WTC11 (cell line): ENCODE results near the gene ATP8B3. TPM values are rescaled to one million over a fixed set of nuclear protein-coding genes. Genes with fewer than 3 reads are reported as not detected.
"Not testable (repeated sequence)": the region's sequence is repeated elsewhere in the genome, so short reads cannot be mapped to it uniquely, and the experiment has no call there.

Experiments
- ATAC-seq: fragments of 200-7000 bp; cut with Tn5 transposase; 2 replicates; pipeline ENCODE4 v1.10.0; 2021; ENCODE audit warnings: mild to moderate bottlenecking, moderate library complexity
- CTCF ChIA-PET: fragments of 300-600 bp; sonication (Branson Sonifier 250); formaldehyde crosslinking; loops from one replicate; lab custom pipeline; 2021; ENCODE audit warnings: antibody characterized with exemption; lab: Charles Lee
- POLR2A ChIA-PET: fragments of 350-600 bp; sonication (Branson Sonifier 250); formaldehyde crosslinking; loops from one replicate; lab custom pipeline; 2021; ENCODE audit warnings: antibody characterized with exemption; lab: Charles Lee
- DNase-seq: peaks from one replicate; pipeline ENCODE4 v3.0.0; 2021; ENCODE audit warnings: low spot score
- H3K27ac Mint-ChIP-seq: 2 replicates; pipeline ENCODE4 v1.8.0; 2021; ENCODE audit warnings: mixed read lengths
- H3K27me3 Mint-ChIP-seq: 2 replicates; pipeline ENCODE4 v1.8.0; 2021; ENCODE audit warnings: low read depth, mild to moderate bottlenecking, moderate library complexity, mixed read lengths
- H3K36me3 Mint-ChIP-seq: 2 replicates; pipeline ENCODE4 v1.8.0; 2021; ENCODE audit warnings: mixed read lengths
- H3K4me1 Mint-ChIP-seq: 2 replicates; pipeline ENCODE4 v1.8.0; 2022; ENCODE audit warnings: mixed read lengths
- H3K4me3 Mint-ChIP-seq: 2 replicates; pipeline ENCODE4 v1.8.0; 2021; ENCODE audit warnings: mild to moderate bottlenecking, moderate library complexity, mixed read lengths
- H3K9me3 Mint-ChIP-seq: 2 replicates; pipeline ENCODE4 v1.8.0; 2021; ENCODE audit warnings: mixed read lengths
- CBFB ChIP-seq: sonication (generic); formaldehyde crosslinking; IDR thresholded peaks from 2 replicates; pipeline ENCODE4 v1.8.1; 2022; ENCODE audit warnings: mild to moderate bottlenecking, low read depth, missing genetic modification reagents
- CTCF ChIP-seq: fragments of 200-600 bp; IDR thresholded peaks from 2 replicates; pipeline ENCODE4 v1.8.0; 2022; ENCODE audit warnings: antibody characterized with exemption
- EMX1 ChIP-seq: fragments of 250-450 bp; sonication (Bioruptor Pico); IDR thresholded peaks from 2 replicates; pipeline ENCODE4 v1.8.0; 2021; ENCODE audit warnings: mild to moderate bottlenecking
- FOXJ3 ChIP-seq: sonication (generic); formaldehyde crosslinking; IDR thresholded peaks from 2 replicates; pipeline ENCODE4 v1.9.0; 2021; ENCODE audit warnings: missing genetic modification reagents, mild to moderate bottlenecking, borderline replicate concordance
- FOXK1 ChIP-seq: sonication (generic); formaldehyde crosslinking; IDR thresholded peaks from 2 replicates; pipeline ENCODE4 v1.8.0; 2022; ENCODE audit warnings: mild to moderate bottlenecking, moderate library complexity, missing genetic modification reagents
- GABPB1 ChIP-seq: sonication (generic); formaldehyde crosslinking; IDR thresholded peaks from 2 replicates; pipeline ENCODE4 v1.8.1; 2023; ENCODE audit warnings: mild to moderate bottlenecking, missing genetic modification reagents
- GRHL2 ChIP-seq: fragments of 250-450 bp; sonication (Bioruptor Pico); IDR thresholded peaks from 2 replicates; pipeline ENCODE4 v1.8.0; 2022; ENCODE audit warnings: mild to moderate bottlenecking, moderate library complexity; ENCODE audit not compliant: insufficient replicate concordance, severe bottlenecking
- GTF2I ChIP-seq: fragments of 250-450 bp; sonication (Bioruptor Pico); conservative IDR thresholded peaks from 2 replicates; pipeline ENCODE4 v1.4.0; 2021; ENCODE audit warnings: mild to moderate bottlenecking
- MXD4 ChIP-seq: fragments of 250-450 bp; sonication (Bioruptor Pico); IDR thresholded peaks from 2 replicates; pipeline ENCODE4 v1.8.0; 2021; ENCODE audit warnings: mild to moderate bottlenecking, moderate library complexity, borderline replicate concordance
- NR2C2 ChIP-seq: sonication (generic); formaldehyde crosslinking; IDR thresholded peaks from 2 replicates; pipeline ENCODE4 v1.8.0; 2022; ENCODE audit warnings: mild to moderate bottlenecking, missing genetic modification reagents
- NR3C1 ChIP-seq: sonication (generic); formaldehyde crosslinking; conservative IDR thresholded peaks from 2 replicates; pipeline ENCODE4 v1.8.1; 2023; ENCODE audit warnings: low read depth, mild to moderate bottlenecking, missing genetic modification reagents
- SMAD3 ChIP-seq: sonication (generic); formaldehyde crosslinking; IDR thresholded peaks from 2 replicates; pipeline ENCODE4 v1.8.0; 2022; ENCODE audit warnings: missing genetic modification reagents, mild to moderate bottlenecking, borderline replicate concordance
- total RNA-seq: library from RNA; stranded (reverse); gene quantifications from 3 replicates; pipeline ENCODE4 v1.2.3, GENCODE V29; 2021
- TF ChIP-seq, protein P1 (sequence below): sonication (generic); formaldehyde crosslinking; IDR thresholded peaks from 2 replicates; pipeline ENCODE4 v1.8.0; 2022; ENCODE audit warnings: missing genetic modification reagents
- TF ChIP-seq, protein P2 (sequence below): fragments of 250-450 bp; sonication (Bioruptor Pico); IDR thresholded peaks from 2 replicates; pipeline ENCODE4 v1.9.0; 2021; ENCODE audit warnings: mild to moderate bottlenecking

The ATP8B3 gene
- total RNA-seq, 1 experiment from 2014 or later, result 5.5 TPM

- TF ChIP-seq GABPB1 (CRISPR knock-in tag) (no peak), CBFB (CRISPR knock-in tag) (no peak), GRHL2 (CRISPR knock-in tag) (no peak), FOXJ3 (no peak), GTF2I (CRISPR knock-in tag) (no peak), FOXK1 (CRISPR knock-in tag) (no peak), NR3C1 (CRISPR knock-in tag) (no peak), MXD4 (CRISPR knock-in tag) (no peak)
- TF ChIP-seq, protein P1, sequence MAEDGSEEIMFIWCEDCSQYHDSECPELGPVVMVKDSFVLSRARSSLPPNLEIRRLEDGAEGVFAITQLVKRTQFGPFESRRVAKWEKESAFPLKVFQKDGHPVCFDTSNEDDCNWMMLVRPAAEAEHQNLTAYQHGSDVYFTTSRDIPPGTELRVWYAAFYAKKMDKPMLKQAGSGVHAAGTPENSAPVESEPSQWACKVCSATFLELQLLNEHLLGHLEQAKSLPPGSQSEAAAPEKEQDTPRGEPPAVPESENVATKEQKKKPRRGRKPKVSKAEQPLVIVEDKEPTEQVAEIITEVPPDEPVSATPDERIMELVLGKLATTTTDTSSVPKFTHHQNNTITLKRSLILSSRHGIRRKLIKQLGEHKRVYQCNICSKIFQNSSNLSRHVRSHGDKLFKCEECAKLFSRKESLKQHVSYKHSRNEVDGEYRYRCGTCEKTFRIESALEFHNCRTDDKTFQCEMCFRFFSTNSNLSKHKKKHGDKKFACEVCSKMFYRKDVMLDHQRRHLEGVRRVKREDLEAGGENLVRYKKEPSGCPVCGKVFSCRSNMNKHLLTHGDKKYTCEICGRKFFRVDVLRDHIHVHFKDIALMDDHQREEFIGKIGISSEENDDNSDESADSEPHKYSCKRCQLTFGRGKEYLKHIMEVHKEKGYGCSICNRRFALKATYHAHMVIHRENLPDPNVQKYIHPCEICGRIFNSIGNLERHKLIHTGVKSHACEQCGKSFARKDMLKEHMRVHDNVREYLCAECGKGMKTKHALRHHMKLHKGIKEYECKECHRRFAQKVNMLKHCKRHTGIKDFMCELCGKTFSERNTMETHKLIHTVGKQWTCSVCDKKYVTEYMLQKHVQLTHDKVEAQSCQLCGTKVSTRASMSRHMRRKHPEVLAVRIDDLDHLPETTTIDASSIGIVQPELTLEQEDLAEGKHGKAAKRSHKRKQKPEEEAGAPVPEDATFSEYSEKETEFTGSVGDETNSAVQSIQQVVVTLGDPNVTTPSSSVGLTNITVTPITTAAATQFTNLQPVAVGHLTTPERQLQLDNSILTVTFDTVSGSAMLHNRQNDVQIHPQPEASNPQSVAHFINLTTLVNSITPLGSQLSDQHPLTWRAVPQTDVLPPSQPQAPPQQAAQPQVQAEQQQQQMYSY (CRISPR knock-in tag), result no peak
- TF ChIP-seq, protein P2, sequence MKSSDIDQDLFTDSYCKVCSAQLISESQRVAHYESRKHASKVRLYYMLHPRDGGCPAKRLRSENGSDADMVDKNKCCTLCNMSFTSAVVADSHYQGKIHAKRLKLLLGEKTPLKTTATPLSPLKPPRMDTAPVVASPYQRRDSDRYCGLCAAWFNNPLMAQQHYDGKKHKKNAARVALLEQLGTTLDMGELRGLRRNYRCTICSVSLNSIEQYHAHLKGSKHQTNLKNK (CRISPR knock-in tag), result no peak
- TF ChIP-seq, all 79 proteins: peak for 0
These were observed 50.4 kb downstream of the ATP8B3 start (continued) for GRCh38 chr19:1761528-1762242.

GRCh38 chr19:1760786-1761527 is 51.1 kb downstream of the ATP8B3 start:
- H3K9me3 Mint-ChIP-seq, H3K36me3 Mint-ChIP-seq, DNase-seq, POLR2A ChIA-PET, H3K27ac Mint-ChIP-seq, ATAC-seq, H3K4me3 Mint-ChIP-seq: not testable (repeated sequence)
- CTCF ChIA-PET, result interaction anchor here (0.6 to 9.4 kb wide), 11 partner anchors 9 to 1821 kb away, joined by 3 to 161 read pairs (median 6); partner anchors contain the start of gene C19orf25
- Mint-ChIP-seq H3K4me1 (peaks cover 14% of the 10 kb centered on the region), H3K27me3 (peaks cover 100% of the 10 kb centered on the region)

GRCh38 chr19:1760020-1760419 is 52.1 kb downstream of the ATP8B3 start:
- Mint-ChIP-seq H3K27ac (no peak overlapping the region), H3K9me3 (no peaks in the 10 kb centered on the region), H3K36me3 (no peaks in the 10 kb centered on the region), H3K4me1 (peaks cover 15% of the 10 kb centered on the region), H3K4me3 (no peak overlapping the region; the same call in 1 of the 2 replicates), H3K27me3 (peaks cover 100% of the 10 kb centered on the region)
- TF ChIP-seq SMAD3 (CRISPR knock-in tag) (no peak), NR3C1 (CRISPR knock-in tag) (no peak), NR2C2 (CRISPR knock-in tag) (no peak), CTCF (no peak), EMX1 (CRISPR knock-in tag) (no peak)
- DNase-seq (no peak), ATAC-seq (peak; percentile 27)
- ChIA-PET POLR2A (no interaction called here), CTCF (interaction anchor here (0.9 to 9.4 kb wide), 7 partner anchors 8 to 214 kb away, joined by 3 to 161 read pairs (median 6); no protein-coding TSS in a partner anchor)
